NOMO-1 treated with DMSO at 0.1 percent for 48 hours (cell line): ENCODE results near the gene FAM186B.

ENCODE experiments used
- DNase-seq: peaks from one replicate; lab custom pipeline; 2025; ENCODE audit not compliant: unreplicated experiment; lab: John Stamatoyannopoulos, UW

The FAM186B gene

DNA sequence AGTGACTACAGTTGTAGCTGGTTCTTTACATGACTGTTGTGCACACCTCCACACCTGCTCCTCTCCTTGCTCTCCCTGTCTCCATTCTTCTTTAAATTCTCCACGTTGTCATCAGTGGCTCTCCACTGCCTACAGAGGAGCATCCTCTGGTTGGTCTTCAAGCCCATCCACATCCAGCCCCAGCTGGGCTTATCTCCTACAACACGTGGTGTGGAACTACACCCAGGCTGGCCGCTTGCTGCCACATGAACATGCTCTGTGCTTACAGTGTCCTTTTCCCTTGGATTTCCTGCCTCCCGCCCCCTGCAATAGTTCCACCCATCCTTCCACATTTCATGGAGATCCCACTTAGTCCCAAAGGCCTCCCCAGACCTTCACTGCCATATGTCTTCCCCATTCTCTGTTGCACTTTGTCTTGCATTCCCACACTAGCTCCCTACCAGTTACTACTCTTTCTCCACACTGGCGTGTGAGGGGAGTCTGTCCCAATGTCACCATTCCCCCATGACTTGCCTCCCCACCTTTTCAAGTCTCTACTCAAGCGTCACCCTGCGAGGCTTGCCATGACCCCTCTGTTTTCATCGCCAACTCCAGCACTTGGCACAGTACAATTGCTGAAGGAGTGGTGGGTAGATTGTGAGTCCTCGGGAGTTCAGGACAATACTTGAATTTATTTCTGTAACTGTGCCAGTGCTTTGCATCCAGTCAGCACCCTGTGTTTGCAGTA is 27.7 kb downstream of the FAM186B start:
- DNase-seq = no peak

DNA sequence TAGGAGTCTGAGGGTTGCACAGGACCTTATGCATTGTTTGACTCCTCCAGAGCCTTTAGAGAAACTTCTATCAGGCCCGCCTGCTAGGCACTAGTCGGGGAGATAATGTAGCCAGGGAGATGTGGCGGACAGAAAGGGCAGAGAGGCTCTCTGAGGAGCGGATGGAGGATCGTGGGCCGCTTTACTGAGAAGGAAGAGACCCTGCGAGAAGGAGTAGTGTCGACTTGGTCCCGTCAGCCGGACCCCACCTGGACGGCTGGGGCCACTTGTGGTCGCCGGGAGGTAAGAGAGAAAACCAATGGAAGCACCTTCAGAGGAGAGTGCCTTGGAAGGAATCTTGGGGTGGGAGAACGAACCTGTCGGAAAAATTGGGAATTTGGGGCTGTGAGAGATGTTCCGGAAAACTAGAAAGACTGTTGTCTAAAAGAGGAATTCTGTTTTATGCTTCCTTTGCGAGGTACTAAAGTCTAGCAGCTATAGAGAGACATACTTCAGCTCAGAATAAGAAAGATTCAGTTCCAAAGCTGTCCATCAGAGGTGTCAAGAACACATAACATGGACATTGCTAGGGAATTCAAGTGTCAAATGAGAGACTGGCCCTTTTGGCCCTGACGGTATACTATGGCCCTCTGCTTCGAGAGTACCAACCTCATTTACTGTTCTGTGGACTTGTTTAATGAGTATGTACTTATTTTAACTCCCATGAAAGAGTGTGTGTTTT is 36.8 kb downstream of the FAM186B start:
- peak; percentile 15 for DNase-seq

DNA sequence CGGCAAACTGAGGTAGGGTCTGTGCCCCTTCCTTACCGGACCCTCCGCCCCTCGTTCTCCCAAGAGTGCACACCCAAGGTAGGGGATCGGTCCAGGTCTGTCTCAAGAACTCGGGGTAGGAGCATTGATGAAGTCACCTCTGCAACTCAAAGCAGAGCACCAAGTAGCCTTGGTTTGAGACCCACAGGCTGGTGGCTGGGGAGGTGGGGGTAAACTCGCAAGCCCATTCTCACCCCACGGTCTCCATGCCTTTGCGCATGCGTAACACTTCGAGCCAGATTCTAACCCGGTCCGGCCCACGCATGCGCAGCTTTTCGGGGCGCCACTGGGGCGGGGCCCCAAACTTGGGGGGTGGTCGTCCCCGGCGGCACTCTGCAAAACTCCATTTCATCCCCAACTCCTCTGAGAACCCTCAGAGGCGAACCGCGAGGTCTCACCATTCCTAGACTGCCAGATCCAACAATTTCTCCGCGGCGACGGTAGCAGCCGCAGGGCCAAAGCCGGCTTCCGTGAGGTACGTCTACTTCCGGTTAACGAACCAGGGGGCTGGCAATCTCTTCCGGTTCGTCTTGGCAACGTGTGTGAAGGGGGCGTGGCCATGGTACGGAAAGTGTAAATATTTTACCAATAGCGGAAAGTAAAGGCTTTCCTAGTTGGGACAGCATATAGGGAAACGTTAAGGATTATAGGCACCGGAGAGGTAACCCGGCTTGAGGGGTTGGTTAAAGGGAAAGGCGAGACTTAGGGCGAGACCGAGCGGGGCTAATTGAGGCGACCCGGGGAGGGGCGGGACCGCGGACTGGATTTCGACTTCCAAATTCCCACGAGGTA is 37.6 kb downstream of the FAM186B start, which contains the start of gene MCRS1:
Gene MCRS1 (minus strand): TSS at position 532 of the 831 bp plus-strand sequence. CDS start 1,411 bp downstream, outside the sequence.
- DNase-seq = peak; percentile 91

DNA sequence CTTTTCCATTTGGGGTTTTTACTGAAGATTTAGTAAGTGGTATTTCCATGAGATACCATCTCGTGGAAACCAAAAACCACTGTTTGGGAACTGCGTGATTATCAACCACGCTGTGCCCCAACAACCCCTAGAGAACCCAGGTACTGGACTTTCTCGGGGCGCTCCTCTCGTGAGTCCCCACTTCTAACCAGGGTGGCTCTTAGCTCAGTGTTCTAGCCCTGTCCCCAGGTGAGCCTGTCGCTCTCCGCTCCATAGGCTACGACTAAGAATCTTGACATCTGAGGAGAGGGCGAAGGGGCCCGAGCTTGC is 38.2 kb downstream of the FAM186B start:
- no peak for DNase-seq

DNA sequence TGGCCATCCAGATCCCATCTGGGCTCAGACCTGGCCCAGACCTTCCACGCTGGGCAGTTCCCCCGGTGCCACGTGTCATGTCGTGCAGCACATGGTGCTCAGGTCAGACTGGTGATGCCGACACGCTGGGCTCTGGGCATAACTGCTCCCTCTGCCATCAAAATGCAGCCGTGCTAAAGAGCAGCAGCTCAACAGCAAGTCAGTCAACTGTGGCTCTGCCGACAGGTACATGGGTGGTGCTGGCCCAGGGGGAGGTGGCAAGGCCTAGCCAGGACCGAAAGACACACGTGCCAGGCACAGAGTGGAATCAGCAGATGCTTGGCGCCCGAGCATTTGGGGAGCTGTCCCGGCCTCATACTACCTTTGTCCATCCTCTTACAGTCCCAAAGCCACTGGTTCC is 39.1 kb downstream of the FAM186B start:
- DNase-seq = no peak

DNA sequence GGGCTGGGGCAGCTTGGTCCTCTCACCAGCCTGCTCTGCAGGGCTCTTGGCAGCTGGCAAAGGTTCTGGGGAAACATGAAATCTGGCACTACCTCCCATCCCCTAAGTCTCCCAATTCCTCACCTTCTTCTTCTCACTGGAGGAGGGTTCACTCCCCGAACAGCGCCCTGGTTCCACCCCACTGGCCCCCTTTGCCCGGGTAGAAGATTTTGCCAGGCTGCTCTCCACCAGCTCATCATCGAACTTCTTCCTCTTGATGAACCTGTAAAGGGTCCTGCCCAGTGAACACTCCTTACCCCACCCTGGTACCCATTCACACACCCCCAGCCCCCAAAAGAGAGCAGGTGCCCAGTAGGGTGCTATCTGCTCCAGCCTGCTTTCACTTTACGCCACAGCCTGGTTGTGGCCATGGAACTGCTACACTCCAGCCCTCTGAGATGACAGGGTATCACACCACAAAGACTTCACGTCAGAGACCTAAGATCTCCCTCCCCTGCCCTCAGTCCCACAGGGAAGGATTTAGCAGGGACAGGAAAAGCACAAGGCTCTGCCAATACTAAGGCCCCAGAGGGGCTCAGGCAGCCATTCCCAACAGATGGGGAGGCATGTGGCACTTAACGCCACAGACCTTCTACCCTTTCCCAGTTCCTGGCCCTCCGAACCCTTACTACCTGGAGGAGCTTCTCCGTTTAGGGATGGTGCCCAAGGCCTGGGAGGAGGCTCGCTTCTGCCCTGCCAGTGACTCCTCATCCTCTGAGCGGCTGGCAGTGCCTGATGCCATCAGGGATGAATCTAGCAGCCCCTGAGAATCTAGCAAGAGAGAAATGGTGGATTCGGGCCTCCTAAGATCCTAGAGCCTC is 39.8 kb downstream of the FAM186B start:
- DNase-seq = no peak

DNA sequence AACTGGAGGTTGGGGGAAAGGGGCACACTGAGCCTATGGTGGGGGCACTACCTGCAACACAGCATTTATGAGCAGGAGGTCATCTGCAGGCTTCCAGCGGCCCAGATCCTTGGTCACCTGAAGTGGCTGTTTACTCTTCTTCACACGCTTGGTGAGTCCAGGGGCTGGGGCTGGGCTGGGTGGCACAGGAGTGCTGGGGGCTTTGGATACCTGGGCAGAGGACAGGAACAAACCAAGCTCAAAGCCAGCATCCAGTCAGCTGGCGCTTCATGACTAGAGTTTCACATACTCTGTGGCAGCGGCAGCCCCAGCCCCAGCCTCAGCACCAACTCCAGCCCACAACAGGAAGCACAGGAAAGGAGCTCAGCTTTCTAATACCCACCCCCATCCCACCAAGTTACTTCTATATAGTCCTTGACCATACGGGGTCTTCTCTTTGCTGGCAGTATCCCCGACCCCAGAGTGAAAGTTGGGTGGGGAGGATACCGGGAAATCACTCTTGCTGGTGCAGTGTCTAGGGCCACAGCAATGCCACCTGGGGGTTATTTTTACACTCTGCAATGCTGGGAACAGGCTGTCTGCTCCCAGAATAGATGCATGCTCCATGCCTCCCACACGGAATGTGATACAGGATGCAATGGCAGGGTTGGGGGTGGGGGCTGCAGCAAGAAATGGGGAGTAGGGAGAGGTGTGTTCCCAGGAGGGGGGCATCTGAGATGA is 40.6 kb downstream of the FAM186B start:
- no peak for DNase-seq

DNA sequence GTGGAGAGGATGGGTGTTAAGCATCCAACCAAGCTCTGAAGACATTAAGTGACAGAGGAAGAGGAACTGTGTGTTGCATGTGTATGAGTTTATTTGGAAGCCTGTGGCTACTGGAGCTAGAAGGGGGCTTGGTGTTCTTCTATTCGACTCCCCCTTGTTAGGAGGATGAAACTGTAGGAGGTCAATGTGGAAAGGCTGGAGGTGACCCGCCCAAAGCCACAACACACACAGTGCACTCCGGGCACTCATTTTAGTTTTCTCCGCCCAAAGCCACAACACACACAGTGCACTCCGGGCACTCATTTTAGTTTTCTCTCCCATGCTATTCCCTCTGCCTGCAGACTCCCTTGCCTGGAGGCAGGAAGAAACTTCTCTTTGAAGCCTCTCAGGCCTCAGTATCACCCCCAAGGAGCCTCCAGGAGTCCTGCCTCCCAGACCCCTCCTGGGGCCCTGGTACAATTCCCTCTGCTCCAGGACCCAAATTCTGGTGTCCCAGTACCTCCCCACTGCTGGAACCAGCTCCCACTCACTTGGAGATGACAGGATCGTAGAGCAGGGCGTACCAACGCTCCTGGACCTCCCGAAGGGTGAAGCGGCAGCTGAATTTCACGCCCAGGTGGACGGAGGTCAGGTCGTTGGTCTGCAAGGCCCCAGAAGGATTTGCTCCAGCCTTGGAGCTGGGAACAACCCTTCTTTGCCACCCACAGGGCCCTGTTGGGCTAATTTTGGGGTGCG is 41.3 kb downstream of the FAM186B start:
- DNase-seq = no peak

DNA sequence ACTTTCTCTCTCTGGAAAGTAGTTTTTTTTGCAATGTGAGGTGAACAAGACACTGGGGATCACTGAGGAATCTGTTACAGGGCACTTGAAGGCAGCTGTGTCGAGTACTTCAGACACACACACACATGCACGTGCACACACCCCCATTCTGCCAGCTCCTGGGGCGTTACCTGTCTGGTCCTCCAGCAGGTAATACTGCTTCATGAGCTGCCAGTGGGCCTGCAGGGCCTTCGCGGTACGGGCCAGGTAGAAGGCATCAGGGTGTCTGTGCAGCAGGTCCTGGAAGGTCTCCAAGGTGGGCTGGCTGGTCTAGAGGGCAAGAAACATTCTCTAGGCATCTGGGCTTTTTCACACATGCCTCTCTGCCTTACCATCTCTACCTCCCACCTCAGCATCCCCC is 42.6 kb downstream of the FAM186B start:
- DNase-seq = no peak

DNA sequence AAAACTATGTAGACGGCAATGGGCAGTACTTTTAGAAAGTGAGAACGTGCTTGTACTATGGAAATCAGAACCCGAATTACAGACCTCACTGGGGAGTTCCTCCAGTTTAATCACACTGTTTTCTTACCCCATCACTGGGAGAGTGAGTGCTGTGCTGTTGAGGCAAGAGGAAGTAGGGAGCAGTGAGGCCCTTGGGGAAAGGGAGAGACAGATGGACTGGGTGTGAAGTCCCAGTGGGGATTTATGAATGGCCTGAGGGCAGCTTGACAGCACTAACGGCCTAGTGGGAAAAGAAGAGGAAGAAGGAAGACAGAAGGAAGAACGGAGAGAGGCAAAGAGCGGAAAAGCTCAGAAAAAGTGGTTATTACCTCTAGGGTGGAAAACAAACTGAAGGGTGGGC is 43.2 kb downstream of the FAM186B start:
- no peak for DNase-seq

DNA sequence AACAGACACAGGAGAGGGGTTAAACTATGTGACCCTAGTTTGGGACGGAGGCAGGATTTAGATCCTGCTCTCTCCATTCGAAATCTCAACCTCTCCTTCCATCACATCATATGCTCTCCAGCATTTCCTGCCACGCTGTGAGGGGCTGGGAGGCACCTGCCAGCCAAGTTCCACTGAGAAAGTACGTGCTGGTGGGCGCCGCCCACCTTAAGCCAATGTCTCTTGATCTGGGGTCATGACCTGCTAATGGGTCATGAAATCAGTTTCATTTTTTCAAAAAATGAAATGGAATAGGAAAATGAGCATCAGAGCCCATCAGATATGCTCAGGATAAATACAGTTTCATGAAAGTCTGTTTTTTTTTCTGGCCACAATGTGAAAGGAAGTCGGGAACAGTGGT is 44.7 kb downstream of the FAM186B start:
- no peak for DNase-seq

DNA sequence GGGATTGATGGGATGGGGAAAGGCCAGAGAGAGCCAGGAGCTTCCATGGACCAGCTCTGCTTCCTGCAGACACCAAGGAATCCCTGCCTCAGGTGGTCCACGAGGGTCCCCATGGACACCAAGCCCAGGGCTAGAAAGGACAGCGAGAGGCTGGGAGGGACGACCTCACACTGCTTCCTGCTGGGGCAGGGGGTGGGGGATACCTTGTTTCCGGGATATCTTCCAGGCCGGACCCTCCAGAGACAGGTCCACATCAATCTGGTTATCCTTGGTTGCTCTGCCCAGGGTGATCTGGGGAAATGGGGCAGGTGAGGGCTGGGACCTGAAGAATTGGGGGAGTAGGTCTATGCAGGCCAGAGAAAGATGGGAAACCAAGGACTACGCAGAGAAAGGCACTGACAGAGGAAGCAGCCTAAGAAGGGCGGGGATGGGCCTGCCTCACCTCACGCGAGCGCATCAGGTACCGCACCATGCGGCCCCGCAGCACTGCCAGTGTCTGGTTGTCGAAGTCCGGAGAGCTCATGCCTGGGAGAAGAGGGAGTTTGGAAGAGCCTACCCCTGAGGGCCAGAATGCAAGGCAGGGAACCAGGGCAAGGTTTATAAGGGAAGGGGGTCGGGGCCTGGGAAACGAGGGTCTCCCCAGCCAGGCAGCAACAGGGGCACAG is 46.3 kb downstream of the FAM186B start:
- no peak for DNase-seq

DNA sequence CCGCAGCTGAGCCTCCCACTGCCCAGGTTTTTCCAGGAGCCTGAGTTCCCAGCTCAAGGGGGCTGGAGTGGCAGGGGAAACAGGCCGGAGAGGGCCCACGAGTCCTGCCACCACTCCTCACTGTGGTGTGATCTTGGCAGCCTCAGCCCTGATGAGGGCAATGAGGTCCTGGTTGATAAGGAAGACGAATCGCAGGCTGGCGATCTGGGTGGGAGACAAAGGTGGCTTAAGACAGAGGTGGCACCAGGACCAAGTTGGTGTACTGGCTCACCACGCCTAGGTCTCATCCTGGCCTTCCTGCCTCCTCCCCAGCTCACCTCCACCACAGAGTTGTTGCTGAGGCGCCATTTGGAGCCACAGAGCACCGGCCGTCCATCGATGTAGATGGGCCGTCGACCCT is 46.9 kb downstream of the FAM186B start:
- no peak for DNase-seq

DNA sequence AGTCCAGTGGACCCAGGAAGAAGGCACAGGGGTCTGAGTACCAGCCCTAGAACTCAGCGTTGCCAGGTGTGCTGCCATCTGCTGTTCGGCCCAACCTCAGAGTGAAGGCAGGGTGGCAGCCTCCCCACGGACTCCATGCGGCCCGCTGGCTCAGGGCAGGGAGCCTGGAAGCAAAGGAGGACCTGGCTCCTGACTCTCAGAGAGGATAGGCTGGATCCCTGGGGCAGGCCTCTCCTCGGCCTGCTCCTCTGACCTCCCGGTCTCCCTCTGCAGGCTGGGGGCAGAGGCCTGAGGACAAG is 47.6 kb downstream of the FAM186B start:
- DNase-seq = no peak

DNA sequence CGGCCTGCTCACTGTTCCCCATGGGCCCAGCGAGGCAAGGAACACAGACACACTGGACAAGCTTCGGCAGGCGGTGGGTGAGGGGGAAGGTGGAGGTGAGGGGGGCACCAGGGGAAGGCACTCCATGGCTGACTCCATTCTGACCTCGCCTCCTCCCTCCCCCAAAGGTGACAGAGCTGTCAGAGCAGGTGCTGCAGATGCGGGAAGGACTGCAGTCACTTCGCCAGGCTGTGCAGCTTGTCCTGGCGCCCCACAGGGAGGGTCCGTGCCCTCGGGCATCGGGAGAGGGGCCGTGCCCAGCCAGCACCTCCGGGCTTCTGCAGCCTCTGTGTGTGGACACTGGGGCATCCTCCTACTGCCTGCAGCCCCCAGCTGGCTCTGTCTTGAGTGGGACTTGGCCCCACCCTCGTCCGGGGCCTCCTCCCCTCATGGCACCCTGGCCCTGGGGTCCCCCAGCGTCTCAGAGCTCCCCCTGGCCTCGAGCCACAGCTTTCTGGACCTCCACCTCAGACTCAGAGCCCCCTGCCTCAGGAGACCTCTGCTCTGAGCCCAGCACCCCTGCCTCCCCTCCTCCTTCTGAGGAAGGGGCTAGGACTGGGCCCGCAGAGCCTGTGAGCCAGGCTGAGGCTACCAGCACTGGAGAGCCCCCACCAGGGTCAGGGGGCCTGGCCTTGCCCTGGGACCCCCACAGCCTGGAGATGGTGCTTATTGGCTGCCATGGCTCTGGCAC is 48.1 kb downstream of the FAM186B start:
- DNase-seq = no peak

DNA sequence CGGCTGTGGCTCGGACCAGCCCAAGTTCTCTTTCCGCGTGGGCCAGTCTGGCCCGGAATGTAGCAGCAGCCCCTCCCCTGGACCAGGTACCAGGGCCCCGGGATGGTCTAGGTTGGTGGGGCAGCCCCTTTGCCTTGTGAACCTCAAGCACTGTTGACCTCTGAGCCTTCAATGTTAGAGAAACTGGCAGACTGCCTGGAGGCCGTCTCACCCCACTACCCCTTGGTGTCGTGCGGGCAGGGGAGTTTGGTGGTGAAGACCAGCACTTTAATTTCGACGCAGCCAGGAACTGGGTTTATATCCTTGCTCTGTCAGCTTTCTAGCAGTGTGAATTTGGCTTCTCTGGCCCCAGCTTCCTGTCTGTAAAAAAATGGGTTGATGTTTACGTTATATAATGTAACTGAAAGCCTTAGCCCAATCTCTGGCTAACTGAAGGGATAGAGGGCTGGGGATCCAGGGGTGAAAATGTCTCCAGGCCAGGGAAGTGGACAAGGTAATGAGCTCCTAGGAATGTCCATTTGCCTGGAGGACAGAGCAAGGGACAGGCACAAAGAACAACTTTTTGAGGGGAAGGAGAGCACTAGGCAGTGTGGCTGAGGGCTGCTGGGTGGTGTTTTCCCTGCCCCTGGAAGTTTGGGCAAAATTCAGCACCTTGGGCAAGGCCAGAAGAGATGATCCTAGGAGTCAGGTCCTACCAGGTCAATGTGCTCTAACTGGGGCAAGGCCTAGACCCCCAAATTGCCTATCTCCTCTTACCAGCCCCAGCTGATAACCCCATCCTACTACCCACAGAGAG is 48.9 kb downstream of the FAM186B start:
- no peak for DNase-seq

DNA sequence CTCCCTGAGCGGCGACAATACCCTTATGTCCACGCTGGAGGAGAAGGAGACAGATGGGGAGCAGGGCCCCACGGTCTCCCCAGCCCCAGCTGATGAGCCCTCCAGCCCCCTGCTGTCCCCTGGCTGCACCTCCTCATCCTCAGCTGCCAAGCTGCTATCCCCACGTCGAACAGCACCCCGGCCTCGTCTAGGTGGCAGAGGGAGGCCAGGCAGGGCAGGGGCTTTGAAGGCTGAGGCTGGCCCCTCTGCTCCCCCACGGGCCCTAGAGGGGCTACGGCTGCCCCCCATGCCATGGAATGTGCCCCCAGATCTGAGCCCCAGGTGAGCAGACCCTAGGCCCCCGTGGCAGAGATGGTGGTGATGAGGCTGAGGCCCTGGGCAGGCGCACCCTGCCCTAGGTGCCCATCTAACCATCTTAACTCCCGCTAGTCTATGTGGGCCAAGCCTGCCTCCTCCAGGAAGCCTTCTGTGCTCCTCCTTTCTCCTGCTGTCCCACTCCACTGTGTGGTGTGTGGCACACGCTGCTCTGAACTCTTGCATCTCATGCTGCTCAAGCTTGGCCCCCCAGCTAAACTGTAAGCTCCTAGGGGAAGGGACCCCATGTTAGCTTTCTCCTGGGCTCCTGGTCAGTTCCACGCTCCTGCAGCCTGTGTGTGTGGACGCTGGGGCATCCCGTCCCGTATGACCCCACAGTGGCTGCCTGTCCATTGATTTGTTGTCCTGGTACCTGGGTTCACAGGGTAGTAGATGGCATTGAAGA is 49.6 kb downstream of the FAM186B start:
- DNase-seq = no peak
